Measurements from ENCODE around the gene DGKG.

Gene DGKG

DNA sequence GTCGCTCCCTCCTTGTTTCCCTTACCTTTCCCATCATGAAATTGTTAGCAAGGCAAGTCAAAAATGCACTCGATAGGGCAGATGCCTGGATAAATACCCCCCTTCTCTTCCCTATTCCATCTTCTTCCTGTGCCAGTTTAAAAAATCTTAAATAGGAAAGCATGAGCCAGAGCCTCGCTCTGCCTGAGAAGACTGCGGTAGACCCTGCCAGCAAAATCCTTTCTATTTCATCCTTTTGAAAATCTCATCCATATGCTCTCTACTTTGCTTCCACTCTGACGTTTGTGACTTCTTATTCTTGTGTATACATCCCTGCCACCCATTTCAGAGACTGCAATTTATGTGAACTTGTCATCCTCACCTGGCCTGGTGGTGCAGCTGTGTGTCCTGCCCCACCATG lies 138.6 kb downstream of the DGKG start:
- TF ChIP-seq, protein P1, sequence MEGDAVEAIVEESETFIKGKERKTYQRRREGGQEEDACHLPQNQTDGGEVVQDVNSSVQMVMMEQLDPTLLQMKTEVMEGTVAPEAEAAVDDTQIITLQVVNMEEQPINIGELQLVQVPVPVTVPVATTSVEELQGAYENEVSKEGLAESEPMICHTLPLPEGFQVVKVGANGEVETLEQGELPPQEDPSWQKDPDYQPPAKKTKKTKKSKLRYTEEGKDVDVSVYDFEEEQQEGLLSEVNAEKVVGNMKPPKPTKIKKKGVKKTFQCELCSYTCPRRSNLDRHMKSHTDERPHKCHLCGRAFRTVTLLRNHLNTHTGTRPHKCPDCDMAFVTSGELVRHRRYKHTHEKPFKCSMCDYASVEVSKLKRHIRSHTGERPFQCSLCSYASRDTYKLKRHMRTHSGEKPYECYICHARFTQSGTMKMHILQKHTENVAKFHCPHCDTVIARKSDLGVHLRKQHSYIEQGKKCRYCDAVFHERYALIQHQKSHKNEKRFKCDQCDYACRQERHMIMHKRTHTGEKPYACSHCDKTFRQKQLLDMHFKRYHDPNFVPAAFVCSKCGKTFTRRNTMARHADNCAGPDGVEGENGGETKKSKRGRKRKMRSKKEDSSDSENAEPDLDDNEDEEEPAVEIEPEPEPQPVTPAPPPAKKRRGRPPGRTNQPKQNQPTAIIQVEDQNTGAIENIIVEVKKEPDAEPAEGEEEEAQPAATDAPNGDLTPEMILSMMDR (conservative IDR thresholded peaks at IDR 0.05; ENCODE audit: low read depth): no peak
- no peak overlapping the region for H3K27ac ChIP-seq
- POLR2A ChIA-PET (ENCODE audit: low non-redundant PET): no interaction called here
- CTCF ChIA-PET: no interaction called here
- no peak for DNase-seq (ENCODE audit: low spot score)

DNA sequence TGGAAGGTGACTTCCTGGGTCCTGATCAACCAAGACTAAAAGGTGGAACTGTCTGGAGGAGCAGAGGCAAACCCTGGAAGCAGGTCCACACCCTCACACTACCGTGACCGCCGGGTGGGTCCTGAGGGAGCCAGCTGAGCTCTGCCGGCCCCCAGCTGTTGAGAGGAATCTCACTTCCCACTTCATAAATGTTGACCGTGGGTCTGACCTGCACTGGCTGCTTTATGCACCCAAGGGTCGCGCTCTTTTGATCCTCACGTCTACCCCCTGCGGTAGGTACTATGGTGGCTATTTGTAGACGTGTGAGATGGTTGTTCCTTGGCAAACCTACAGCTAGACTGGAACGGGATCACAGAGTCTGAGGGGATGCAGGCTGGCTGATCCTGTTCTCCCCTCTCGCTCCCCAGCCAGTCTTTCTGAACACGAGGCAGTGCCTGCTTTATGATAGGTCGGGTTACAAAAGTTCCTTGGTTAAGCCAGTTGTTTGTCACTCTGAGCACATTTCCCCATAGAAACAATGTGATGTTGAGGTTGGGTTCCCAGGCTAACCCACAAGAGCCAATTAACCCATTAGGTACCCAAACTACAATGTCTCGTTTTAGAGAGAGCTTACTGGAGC lies 140.2 kb downstream of the DGKG start:
- CTCF ChIA-PET: interaction anchor here (1.0 kb wide), 1 partner anchor 15 kb away, joined by 3 read pairs; no protein-coding TSS in a partner anchor
- TF ChIP-seq, protein P1 (conservative IDR thresholded peaks at IDR 0.05; ENCODE audit: low read depth): no peak
- POLR2A ChIA-PET (ENCODE audit: low non-redundant PET): no interaction called here
- no peak overlapping the region for H3K27ac ChIP-seq
- no peak for DNase-seq (ENCODE audit: low spot score)

DNA sequence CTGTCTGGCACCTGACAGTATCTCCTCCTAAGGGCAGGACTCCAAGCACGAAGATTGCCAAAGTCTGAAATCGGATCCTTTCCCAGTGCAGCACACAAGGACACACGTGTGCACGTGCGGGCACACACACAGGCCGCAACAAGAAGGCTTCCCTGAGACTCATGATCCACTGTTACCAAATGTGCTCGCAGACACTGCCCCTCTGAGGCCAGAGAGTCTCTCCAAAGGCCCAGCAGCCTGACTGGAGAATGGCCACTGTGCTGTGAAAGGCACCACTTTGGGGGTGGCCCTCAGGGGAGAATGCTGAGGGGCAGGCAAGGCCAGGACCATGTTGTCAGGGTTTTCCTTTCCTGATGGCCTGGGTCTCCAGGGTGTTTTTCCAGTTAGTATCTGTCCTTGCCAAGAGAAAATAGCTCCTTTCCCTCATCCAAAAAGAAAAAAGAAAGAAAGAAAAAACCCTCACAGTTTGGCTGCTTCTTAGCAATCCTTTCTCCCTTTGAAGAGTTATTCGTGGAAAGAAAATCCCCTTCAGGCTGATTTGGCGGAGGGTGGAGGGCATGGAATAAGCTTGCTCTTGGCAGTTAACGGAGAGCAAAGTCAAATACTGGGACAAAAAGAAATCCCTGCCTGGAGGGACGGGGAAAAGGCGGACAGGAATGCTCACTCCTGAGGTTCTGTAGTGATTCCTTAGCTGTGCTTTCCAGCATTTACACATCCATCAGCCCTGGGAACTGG lies 141.0 kb downstream of the DGKG start:
- ChIA-PET CTCF (interaction anchor here (1.0 kb wide), 1 partner anchor 16 kb away, joined by 3 read pairs; no protein-coding TSS in a partner anchor), POLR2A (ENCODE audit: low non-redundant PET) (no interaction called here)
- DNase-seq (ENCODE audit: low spot score): no peak
- TF ChIP-seq, protein P1 (conservative IDR thresholded peaks at IDR 0.05; ENCODE audit: low read depth): no peak
- H3K27ac ChIP-seq: no peak overlapping the region

DNA sequence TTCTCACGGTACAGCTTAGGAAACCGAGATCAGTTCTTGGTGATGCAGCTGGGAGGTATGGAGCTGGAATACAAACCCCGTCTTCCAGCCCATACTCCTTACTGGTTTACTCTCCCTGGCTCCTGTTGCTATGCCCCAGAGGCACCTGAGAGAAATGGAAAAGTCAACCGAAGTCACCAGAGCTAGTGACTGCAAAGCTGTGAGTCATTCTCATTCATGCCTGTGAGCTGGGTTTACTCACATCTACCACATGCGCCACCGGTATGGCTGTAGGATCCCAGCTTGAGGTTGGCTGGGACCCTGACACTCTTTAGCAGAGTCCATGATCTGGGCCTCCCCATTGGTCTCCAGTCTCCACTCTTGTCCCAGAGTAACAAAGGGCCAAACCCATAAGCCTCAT lies 141.7 kb downstream of the DGKG start:
- TF ChIP-seq, protein P1 (conservative IDR thresholded peaks at IDR 0.05; ENCODE audit: low read depth): no peak
- ChIA-PET CTCF (interaction anchor here (0.7 kb wide), 1 partner anchor 11 kb away, joined by 3 read pairs; no protein-coding TSS in a partner anchor), POLR2A (ENCODE audit: low non-redundant PET) (no interaction called here)
- no peak overlapping the region for H3K27ac ChIP-seq
- DNase-seq (ENCODE audit: low spot score): peak; percentile 26

DNA sequence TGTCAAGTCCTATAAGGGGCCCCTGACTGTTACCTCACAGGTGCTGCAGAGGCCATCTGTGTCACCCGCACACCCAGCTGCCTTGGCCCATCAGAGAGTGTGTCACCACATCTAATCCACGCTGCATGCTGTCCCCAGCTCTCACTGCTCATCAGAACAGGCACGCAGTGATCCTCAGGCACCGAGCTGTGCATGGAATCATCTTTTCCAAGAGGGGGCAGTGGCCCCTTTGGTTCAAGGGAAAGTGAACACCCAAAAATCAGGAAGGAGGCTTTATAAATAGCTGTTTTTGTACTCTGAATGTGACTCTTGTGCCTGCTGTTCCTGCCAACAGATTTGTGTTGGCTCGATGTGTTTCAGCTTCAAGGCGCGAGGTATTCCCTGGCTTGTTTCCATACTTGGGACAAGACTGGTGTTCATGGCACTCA lies 142.8 kb downstream of the DGKG start:
- POLR2A ChIA-PET (ENCODE audit: low non-redundant PET): no interaction called here
- CTCF ChIA-PET: interaction anchor here (0.7 kb wide), 1 partner anchor 49 kb away, joined by 3 read pairs; no protein-coding TSS in a partner anchor
- TF ChIP-seq, protein P1 (conservative IDR thresholded peaks at IDR 0.05; ENCODE audit: low read depth): no peak
- DNase-seq (ENCODE audit: low spot score): no peak
- H3K27ac ChIP-seq: no peak overlapping the region

DNA sequence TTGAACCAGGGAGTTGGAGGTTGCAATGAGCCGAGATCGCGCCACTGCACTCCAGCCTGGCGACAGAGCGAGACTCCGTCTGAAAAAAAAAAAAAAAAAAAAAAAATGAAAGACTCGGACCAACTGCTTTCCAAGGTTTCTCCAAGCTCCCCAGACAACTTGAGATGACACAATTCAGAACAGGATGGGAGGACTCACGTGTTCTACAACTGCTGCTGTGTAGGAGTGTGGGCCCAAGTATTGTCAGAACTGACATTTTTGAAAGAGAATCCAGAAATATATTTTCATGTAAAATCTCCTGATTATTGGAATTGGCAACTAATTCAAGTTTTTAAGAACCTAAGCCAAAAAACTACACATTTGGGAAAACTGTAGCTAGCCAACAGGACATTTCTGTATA lies 143.6 kb downstream of the DGKG start:
- DNase-seq (ENCODE audit: low spot score): no peak
- ChIA-PET POLR2A (ENCODE audit: low non-redundant PET) (interaction anchor here (0.6 kb wide), 1 partner anchor 31 kb away, joined by 4 read pairs; no protein-coding TSS in a partner anchor), CTCF (no interaction called here)
- TF ChIP-seq, protein P1 (conservative IDR thresholded peaks at IDR 0.05; ENCODE audit: low read depth): no peak
- no peak overlapping the region for H3K27ac ChIP-seq

Measured in RWPE1 (cell line).